ENCODE data around the gene GBP7. TPM values are rescaled to one million over a fixed set of nuclear protein-coding genes. Genes with fewer than 3 reads are reported as not detected.

GBP7 gene
- total RNA-seq, 4 donors from 2014 or later: not detected

DNA sequence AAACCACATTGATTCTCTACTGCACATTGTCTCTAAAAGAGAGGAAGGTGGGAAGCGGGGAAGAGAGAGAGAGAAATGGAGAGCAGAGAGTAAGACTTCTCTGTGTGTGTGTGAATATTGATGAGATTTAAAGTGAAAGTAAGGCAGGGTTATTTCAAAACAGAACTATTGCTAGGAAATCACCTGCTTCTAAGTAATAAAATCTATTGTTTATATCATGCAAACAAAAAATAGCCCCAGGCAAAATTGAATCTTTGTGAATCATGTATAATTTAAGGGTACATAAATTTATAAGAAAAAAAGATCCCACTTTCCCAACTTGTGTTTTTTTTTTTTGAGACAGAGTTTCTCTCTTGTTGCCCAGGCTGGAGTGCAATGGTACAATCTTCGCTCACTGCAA lies 1.2 kb upstream of the GBP7 start:
- Histone ChIP-seq H3K27ac (no peak overlapping the region), H3K27me3 (no peaks in the 10 kb centered on the region), H3K4me3 (no peak overlapping the region), H3K4me1 (no peaks in the 10 kb centered on the region), H3K9me3 (no peaks in the 10 kb centered on the region), H3K36me3 (no peaks in the 10 kb centered on the region)
- TF ChIP-seq, protein P1, sequence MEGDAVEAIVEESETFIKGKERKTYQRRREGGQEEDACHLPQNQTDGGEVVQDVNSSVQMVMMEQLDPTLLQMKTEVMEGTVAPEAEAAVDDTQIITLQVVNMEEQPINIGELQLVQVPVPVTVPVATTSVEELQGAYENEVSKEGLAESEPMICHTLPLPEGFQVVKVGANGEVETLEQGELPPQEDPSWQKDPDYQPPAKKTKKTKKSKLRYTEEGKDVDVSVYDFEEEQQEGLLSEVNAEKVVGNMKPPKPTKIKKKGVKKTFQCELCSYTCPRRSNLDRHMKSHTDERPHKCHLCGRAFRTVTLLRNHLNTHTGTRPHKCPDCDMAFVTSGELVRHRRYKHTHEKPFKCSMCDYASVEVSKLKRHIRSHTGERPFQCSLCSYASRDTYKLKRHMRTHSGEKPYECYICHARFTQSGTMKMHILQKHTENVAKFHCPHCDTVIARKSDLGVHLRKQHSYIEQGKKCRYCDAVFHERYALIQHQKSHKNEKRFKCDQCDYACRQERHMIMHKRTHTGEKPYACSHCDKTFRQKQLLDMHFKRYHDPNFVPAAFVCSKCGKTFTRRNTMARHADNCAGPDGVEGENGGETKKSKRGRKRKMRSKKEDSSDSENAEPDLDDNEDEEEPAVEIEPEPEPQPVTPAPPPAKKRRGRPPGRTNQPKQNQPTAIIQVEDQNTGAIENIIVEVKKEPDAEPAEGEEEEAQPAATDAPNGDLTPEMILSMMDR (IDR thresholded peaks at IDR 0.05): no peak
- TF ChIP-seq POLR2AphosphoS5 (IDR thresholded peaks at IDR 0.05): no peak
- TF ChIP-seq POLR2A (IDR thresholded peaks at IDR 0.05): no peak
- intact Hi-C loops (cut with DNase I; ENCODE audit: low total_unique reads): no loop called here
- no peak for DNase-seq
- in situ Hi-C loops (cut with MboI; ENCODE audit: low pct_ligation_motif_present in 1 of 4, low pct_unique_long_range_greater_than_20kb in 1 of 4, low sequenced_read_pairs in 3 of 4): no loop called here
- 95 to 97% methylated on average over 2 of the region's 2 CpGs for WGBS, 2 donors (ENCODE audit: low coverage in 1 of 2)

DNA sequence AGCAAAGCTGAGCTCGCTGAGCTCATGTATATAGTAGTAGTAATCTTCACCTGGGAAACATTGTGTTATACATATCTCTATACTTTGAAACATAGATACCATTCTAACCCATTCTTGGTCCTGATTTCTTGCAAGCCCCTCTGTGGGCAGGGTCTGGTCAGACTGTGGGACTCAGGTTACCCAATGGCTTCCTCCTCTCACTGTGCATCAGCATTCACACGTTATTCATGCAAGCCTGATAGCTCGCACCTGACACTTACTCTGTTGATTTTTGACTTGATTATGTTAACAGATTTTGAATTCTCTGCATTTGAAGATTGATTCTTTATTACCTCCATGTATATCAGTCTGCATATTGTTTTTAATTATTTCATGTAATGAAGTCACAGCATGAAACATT lies 1.3 kb downstream of the GBP7 start:
- Histone ChIP-seq H3K4me3 (no peak overlapping the region), H3K36me3 (no peaks in the 10 kb centered on the region), H3K9me3 (no peaks in the 10 kb centered on the region), H3K4me1 (no peaks in the 10 kb centered on the region), H3K27me3 (no peaks in the 10 kb centered on the region), H3K27ac (no peak overlapping the region)
- intact Hi-C loops (cut with DNase I; ENCODE audit: low total_unique reads) (no loop called here), in situ Hi-C loops (cut with MboI; ENCODE audit: low pct_ligation_motif_present in 1 of 4, low pct_unique_long_range_greater_than_20kb in 1 of 4, low sequenced_read_pairs in 3 of 4) (no loop called here)
- WGBS, 2 donors (ENCODE audit: low coverage in 1 of 2): 91 to 95% methylated on average over 3 of the region's 3 CpGs
- DNase-seq: no peak
- TF ChIP-seq POLR2AphosphoS5 (IDR thresholded peaks at IDR 0.05) (no peak), EP300 (IDR thresholded peaks at IDR 0.05; ENCODE audit: low read depth) (no peak), POLR2A (IDR thresholded peaks at IDR 0.05) (no peak)
- TF ChIP-seq, protein P1 (IDR thresholded peaks at IDR 0.05): no peak

GRCh38 chr1:89172468-89173143 lies 3.2 kb downstream of the GBP7 start:
- Histone ChIP-seq H3K4me1 (no peaks in the 10 kb centered on the region), H3K27me3 (no peaks in the 10 kb centered on the region), H3K9me3 (no peaks in the 10 kb centered on the region), H3K36me3 (no peaks in the 10 kb centered on the region), H3K27ac (no peak overlapping the region), H3K4me3 (no peak overlapping the region)
- intact Hi-C loops (cut with DNase I; ENCODE audit: low total_unique reads): no loop called here
- in situ Hi-C loops (cut with MboI; ENCODE audit: low pct_ligation_motif_present in 1 of 4, low pct_unique_long_range_greater_than_20kb in 1 of 4, low sequenced_read_pairs in 3 of 4): no loop called here
- TF ChIP-seq POLR2A (IDR thresholded peaks at IDR 0.05) (no peak), EP300 (IDR thresholded peaks at IDR 0.05; ENCODE audit: low read depth) (no peak), POLR2AphosphoS5 (IDR thresholded peaks at IDR 0.05) (no peak)
- TF ChIP-seq, protein P1 (IDR thresholded peaks at IDR 0.05): no peak
- 86 to 88% methylated on average over 4 of the region's 4 CpGs for WGBS, 2 donors (ENCODE audit: low coverage in 1 of 2)
- no peak for DNase-seq

DNA sequence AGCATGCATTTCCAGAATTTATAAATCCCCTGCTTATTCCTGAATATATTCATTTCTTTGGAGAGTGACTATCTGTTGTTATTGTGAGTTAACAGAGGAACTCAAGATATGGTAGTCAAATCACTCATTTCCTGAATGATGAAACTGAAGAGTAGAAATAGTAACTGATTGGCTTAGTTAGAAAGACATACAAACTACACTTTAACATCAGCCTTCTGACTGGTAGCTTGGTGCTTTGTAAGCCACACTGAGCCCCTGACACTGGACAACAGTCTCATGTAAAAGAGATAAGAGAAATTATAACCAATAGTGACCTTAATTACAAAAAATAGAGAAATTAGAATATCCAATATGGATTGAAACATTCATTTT lies 4.8 kb downstream of the GBP7 start:
- DNase-seq: no peak
- intact Hi-C loops (cut with DNase I; ENCODE audit: low total_unique reads) (no loop called here), in situ Hi-C loops (cut with MboI; ENCODE audit: low pct_ligation_motif_present in 1 of 4, low pct_unique_long_range_greater_than_20kb in 1 of 4, low sequenced_read_pairs in 3 of 4) (no loop called here)
- H3K27me3 ChIP-seq: no peaks in the 10 kb centered on the region
- H3K9me3 ChIP-seq: no peaks in the 10 kb centered on the region
- no peak overlapping the region for H3K4me3 ChIP-seq
- H3K4me1 ChIP-seq: no peaks in the 10 kb centered on the region
- no peaks in the 10 kb centered on the region for H3K36me3 ChIP-seq
- TF ChIP-seq POLR2A (IDR thresholded peaks at IDR 0.05) (no peak), POLR2AphosphoS5 (IDR thresholded peaks at IDR 0.05) (no peak), EP300 (IDR thresholded peaks at IDR 0.05; ENCODE audit: low read depth) (no peak)
- TF ChIP-seq, protein P1 (IDR thresholded peaks at IDR 0.05): no peak
- no peak overlapping the region for H3K27ac ChIP-seq

Measured in transverse colon (tissue), 4 donors.